Measurements from ENCODE around the gene PDK2. TPM values are rescaled to one million over a fixed set of nuclear protein-coding genes. Genes with fewer than 3 reads are reported as not detected.

The PDK2 gene
- total and polyA plus RNA-seq, 2 experiments from 2014 or later: 12.0 to 15.9 TPM

DNA sequence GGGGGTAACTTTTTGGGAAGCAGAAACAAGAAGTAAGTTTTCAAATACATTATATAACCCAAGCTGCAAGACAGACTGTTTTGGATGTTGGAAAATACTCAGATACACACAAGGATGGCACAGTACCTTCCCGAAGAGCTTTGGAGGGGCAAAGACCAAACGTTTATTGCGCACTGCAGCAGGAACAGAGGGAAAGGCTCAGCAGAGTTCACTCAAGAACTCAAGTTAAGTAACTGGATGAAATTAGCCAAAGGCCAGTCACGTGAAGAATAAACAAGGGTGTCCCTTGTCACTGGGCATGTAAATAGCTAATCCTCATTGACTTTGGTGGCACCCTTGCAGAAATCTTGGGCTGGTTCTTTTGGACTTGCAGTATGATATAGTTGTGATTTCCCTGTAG lies 2.8 kb downstream of the PDK2 start (continued):
- no peak for TF ChIP-seq ZNF331 (CRISPR knock-in tag; IDR thresholded peaks at IDR 0.05; ENCODE audit: low read depth)
- no peak for TF ChIP-seq EZH2phosphoT487 (IDR thresholded peaks at IDR 0.05; ENCODE audit: unreplicated experiment)
- TF ChIP-seq, protein P1, sequence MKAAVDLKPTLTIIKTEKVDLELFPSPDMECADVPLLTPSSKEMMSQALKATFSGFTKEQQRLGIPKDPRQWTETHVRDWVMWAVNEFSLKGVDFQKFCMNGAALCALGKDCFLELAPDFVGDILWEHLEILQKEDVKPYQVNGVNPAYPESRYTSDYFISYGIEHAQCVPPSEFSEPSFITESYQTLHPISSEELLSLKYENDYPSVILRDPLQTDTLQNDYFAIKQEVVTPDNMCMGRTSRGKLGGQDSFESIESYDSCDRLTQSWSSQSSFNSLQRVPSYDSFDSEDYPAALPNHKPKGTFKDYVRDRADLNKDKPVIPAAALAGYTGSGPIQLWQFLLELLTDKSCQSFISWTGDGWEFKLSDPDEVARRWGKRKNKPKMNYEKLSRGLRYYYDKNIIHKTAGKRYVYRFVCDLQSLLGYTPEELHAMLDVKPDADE (IDR thresholded peaks at IDR 0.05): no peak
- TF ChIP-seq, protein P2, sequence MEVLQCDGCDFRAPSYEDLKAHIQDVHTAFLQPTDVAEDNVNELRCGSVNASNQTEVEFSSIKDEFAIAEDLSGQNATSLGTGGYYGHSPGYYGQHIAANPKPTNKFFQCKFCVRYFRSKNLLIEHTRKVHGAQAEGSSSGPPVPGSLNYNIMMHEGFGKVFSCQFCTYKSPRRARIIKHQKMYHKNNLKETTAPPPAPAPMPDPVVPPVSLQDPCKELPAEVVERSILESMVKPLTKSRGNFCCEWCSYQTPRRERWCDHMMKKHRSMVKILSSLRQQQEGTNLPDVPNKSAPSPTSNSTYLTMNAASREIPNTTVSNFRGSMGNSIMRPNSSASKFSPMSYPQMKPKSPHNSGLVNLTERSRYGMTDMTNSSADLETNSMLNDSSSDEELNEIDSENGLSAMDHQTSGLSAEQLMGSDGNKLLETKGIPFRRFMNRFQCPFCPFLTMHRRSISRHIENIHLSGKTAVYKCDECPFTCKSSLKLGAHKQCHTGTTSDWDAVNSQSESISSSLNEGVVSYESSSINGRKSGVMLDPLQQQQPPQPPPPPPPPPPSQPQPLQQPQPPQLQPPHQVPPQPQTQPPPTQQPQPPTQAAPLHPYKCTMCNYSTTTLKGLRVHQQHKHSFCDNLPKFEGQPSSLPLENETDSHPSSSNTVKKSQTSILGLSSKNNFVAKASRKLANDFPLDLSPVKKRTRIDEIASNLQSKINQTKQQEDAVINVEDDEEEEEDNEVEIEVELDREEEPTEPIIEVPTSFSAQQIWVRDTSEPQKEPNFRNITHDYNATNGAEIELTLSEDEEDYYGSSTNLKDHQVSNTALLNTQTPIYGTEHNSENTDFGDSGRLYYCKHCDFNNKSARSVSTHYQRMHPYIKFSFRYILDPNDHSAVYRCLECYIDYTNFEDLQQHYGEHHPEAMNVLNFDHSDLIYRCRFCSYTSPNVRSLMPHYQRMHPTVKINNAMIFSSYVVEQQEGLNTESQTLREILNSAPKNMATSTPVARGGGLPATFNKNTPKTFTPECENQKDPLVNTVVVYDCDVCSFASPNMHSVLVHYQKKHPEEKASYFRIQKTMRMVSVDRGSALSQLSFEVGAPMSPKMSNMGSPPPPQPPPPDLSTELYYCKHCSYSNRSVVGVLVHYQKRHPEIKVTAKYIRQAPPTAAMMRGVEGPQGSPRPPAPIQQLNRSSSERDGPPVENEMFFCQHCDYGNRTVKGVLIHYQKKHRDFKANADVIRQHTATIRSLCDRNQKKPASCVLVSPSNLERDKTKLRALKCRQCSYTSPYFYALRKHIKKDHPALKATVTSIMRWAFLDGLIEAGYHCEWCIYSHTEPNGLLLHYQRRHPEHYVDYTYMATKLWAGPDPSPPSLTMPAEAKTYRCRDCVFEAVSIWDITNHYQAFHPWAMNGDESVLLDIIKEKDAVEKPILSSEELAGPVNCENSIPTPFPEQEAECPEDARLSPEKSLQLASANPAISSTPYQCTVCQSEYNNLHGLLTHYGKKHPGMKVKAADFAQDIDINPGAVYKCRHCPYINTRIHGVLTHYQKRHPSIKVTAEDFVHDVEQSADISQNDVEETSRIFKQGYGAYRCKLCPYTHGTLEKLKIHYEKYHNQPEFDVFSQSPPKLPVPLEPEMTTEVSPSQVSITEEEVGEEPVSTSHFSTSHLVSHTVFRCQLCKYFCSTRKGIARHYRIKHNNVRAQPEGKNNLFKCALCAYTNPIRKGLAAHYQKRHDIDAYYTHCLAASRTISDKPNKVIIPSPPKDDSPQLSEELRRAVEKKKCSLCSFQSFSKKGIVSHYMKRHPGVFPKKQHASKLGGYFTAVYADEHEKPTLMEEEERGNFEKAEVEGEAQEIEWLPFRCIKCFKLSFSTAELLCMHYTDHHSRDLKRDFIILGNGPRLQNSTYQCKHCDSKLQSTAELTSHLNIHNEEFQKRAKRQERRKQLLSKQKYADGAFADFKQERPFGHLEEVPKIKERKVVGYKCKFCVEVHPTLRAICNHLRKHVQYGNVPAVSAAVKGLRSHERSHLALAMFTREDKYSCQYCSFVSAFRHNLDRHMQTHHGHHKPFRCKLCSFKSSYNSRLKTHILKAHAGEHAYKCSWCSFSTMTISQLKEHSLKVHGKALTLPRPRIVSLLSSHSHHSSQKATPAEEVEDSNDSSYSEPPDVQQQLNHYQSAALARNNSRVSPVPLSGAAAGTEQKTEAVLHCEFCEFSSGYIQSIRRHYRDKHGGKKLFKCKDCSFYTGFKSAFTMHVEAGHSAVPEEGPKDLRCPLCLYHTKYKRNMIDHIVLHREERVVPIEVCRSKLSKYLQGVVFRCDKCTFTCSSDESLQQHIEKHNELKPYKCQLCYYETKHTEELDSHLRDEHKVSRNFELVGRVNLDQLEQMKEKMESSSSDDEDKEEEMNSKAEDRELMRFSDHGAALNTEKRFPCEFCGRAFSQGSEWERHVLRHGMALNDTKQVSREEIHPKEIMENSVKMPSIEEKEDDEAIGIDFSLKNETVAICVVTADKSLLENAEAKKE (CRISPR knock-in tag; IDR thresholded peaks at IDR 0.05): no peak

DNA sequence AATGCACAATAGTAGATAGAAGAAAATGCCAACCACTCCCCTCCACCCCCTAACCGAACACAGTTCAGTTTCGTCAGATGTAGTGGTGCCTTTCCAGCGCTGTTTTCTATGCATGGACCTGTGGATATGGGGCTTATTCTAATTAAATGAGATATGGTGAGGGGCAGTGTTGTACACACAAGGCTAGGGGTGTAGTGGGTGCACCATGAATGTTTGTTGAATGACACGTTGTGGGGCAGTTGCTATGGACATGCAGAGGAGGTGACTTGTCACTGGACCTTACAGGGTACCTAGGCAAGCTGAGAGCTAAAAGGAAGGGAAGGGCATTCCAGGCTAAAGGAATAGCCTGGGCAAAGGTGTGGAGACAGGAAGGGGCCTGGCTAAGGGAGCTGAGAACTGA lies 3.4 kb downstream of the PDK2 start:
- DNase-seq (ENCODE audit: low spot score): no peak
- Histone ChIP-seq H2AFZ (no peak overlapping the region), H3K27ac (ENCODE audit: low read depth) (no peak overlapping the region), H3K4me2 (no peak overlapping the region), H3K27me3 (ENCODE audit: insufficient read depth) (no peaks in the 10 kb centered on the region), H3K9me2 (ENCODE audit: insufficient read depth) (no peaks in the 10 kb centered on the region), H4K20me1 (replicated peaks; ENCODE audit: insufficient read depth) (no peaks in the 10 kb centered on the region), H3K4me3 (no peak overlapping the region), H3K79me2 (replicated peaks; ENCODE audit: insufficient read depth) (no peaks in the 10 kb centered on the region), H3F3A (replicated peaks; ENCODE audit: low read depth) (no peaks in the 10 kb centered on the region), H3K36me3 (ENCODE audit: insufficient read depth) (no peaks in the 10 kb centered on the region), H3K4me1 (ENCODE audit: insufficient read depth) (peaks cover 13% of the 10 kb centered on the region; the same call in 1 of the 2 replicates)
- no peaks in the 10 kb centered on the region for H3K9me3 Mint-ChIP-seq
- H3K4me3 Mint-ChIP-seq: no peak overlapping the region
- peaks cover 17% of the 10 kb centered on the region for H3K27me3 Mint-ChIP-seq (ENCODE audit: insufficient read depth, low read depth, poor library complexity)
- H3K27ac Mint-ChIP-seq: no peak overlapping the region
- peaks cover 22% of the 10 kb centered on the region for H3K4me1 Mint-ChIP-seq
- H3K36me3 Mint-ChIP-seq (ENCODE audit: low read depth): peaks cover 2% of the 10 kb centered on the region; the same call in 1 of the 3 replicates
- no peak for ATAC-seq
- TF ChIP-seq, protein P2 (CRISPR knock-in tag; IDR thresholded peaks at IDR 0.05): no peak
- TF ChIP-seq ZNF331 (CRISPR knock-in tag; IDR thresholded peaks at IDR 0.05; ENCODE audit: low read depth) (no peak), CREB1 (CRISPR knock-in tag; IDR thresholded peaks at IDR 0.05; ENCODE audit: low read depth) (no peak), POLR2AphosphoS5 (IDR thresholded peaks at IDR 0.05; ENCODE audit: low read depth) (no peak), NANOG (IDR thresholded peaks at IDR 0.05; ENCODE audit: borderline replicate concordance) (no peak)
